HEK293 (cell line): ENCODE measurements around the gene ALDH18A1.

Source experiments
- CTCF ChIA-PET: fragments of 350-600 bp; formaldehyde crosslinking; extraction: SDS; loops from one replicate; lab custom pipeline; 2021; ENCODE audit warnings: antibody characterized with exemption; lab: Yijun Ruan, JAX
- POLR2A ChIA-PET: fragments of 300-600 bp; formaldehyde crosslinking; extraction: SDS; loops from one replicate; lab custom pipeline; 2020; ENCODE audit warnings: antibody characterized with exemption, inconsistent platforms; lab: Yijun Ruan, JAX
- H3K27ac ChIP-seq: fragments of 200-500 bp; sonication (Bioruptor generic); 2 replicates; pipeline ENCODE4 v1.5.1; 2014; ENCODE audit warnings: low read depth, low read length, control low read depth, inconsistent platforms; ENCODE audit errors: extremely low read depth
- H3K36me3 ChIP-seq, 2 experiments: fragments of 200-500 bp in 1 of 2; sonication (Bioruptor generic) in 1 of 2; 1 replicate in 1 of 2; 2 replicates in 1 of 2; pipeline ENCODE4 v1.5.1; 2014 to 2017; ENCODE audit warnings: inconsistent platforms in 2 of 2, low read length in 2 of 2; ENCODE audit not compliant: control insufficient read depth in 2 of 2, insufficient read depth in 1 of 2
- H3K4me1 ChIP-seq: fragments of 200-500 bp; sonication (Bioruptor generic); 2 replicates; pipeline ENCODE4 v1.5.1; 2014; ENCODE audit warnings: mild to moderate bottlenecking, low read length, inconsistent platforms; ENCODE audit not compliant: control insufficient read depth, insufficient read depth
- H3K4me3 ChIP-seq: 2 replicates; pipeline ENCODE4 v1.5.1; 2011; ENCODE audit warnings: low read depth, mild to moderate bottlenecking, control low read depth, low read length, moderate library complexity
- H3K9me3 ChIP-seq: fragments of 200-500 bp; sonication (Bioruptor generic); 2 replicates; pipeline ENCODE4 v1.5.1; 2014; ENCODE audit warnings: low read depth, low read length, inconsistent platforms; ENCODE audit not compliant: control insufficient read depth, insufficient read depth
- BCL11B ChIP-seq: fragments of 450-650 bp; formaldehyde crosslinking; IDR thresholded peaks from 2 replicates; pipeline ENCODE4 v1.5.1; 2016; ENCODE audit warnings: low read depth, missing biosample characterization, missing genetic modification characterization
- GLI4 ChIP-seq: fragments of 450-650 bp; formaldehyde crosslinking; IDR thresholded peaks from 2 replicates; pipeline ENCODE4 v1.5.1; 2016; ENCODE audit warnings: missing biosample characterization, missing genetic modification characterization
- HOXC10 ChIP-seq: sonication (generic); formaldehyde crosslinking; IDR thresholded peaks from 2 replicates; pipeline ENCODE4 v1.8.1; 2023; ENCODE audit warnings: mild to moderate bottlenecking, missing genetic modification reagents
- KLF10 ChIP-seq: fragments of 450-650 bp; IDR thresholded peaks from 2 replicates; pipeline ENCODE4 v1.5.1; 2018; ENCODE audit warnings: missing biosample characterization, mild to moderate bottlenecking, missing genetic modification characterization
- MEIS1 ChIP-seq: sonication (generic); formaldehyde crosslinking; IDR thresholded peaks from 2 replicates; pipeline ENCODE4 v1.8.1; 2022; ENCODE audit warnings: missing genetic modification reagents, mild to moderate bottlenecking, borderline replicate concordance
- PRDM1 ChIP-seq: fragments of 450-650 bp; formaldehyde crosslinking; IDR thresholded peaks from 2 replicates; pipeline ENCODE4; 2016; ENCODE audit warnings: missing biosample characterization, missing genetic modification characterization
- SCRT1 ChIP-seq: fragments of 450-650 bp; formaldehyde crosslinking; IDR thresholded peaks from 2 replicates; pipeline ENCODE4 v1.5.1; 2016; ENCODE audit warnings: missing biosample characterization, missing genetic modification characterization, borderline replicate concordance
- SP2 ChIP-seq: fragments of 450-650 bp; formaldehyde crosslinking; IDR thresholded peaks from 2 replicates; pipeline ENCODE4 v1.5.1; 2016; ENCODE audit warnings: missing biosample characterization, missing genetic modification characterization
- YY2 ChIP-seq: fragments of 450-650 bp; formaldehyde crosslinking; IDR thresholded peaks from 2 replicates; pipeline ENCODE4 v1.5.1; 2016; ENCODE audit warnings: missing biosample characterization, missing genetic modification characterization
- ZBTB8A ChIP-seq: fragments of 450-650 bp; formaldehyde crosslinking; IDR thresholded peaks from 2 replicates; pipeline ENCODE4 v1.5.1; 2016; ENCODE audit warnings: missing biosample characterization, missing genetic modification characterization
- ZFP69B ChIP-seq: fragments of 450-650 bp; formaldehyde crosslinking; IDR thresholded peaks from 2 replicates; pipeline ENCODE4 v1.5.1; 2016; ENCODE audit warnings: missing biosample characterization, missing genetic modification characterization
- ZNF121 ChIP-seq: fragments of 450-650 bp; formaldehyde crosslinking; IDR thresholded peaks from 2 replicates; pipeline ENCODE4 v1.5.1; 2016; ENCODE audit warnings: missing biosample characterization, missing genetic modification characterization
- ZNF138 ChIP-seq: fragments of 450-650 bp; formaldehyde crosslinking; IDR thresholded peaks from 2 replicates; pipeline ENCODE4 v1.5.1; 2016; ENCODE audit warnings: missing biosample characterization, missing genetic modification characterization, borderline replicate concordance
- ZNF16 ChIP-seq: fragments of 450-650 bp; formaldehyde crosslinking; IDR thresholded peaks from 2 replicates; pipeline ENCODE4 v1.5.1; 2016; ENCODE audit warnings: low read depth, missing biosample characterization, missing genetic modification characterization
- ZNF184 ChIP-seq: fragments of 450-650 bp; IDR thresholded peaks from 2 replicates; pipeline ENCODE4 v1.5.1; 2018; ENCODE audit warnings: missing biosample characterization, mild to moderate bottlenecking, missing genetic modification characterization
- ZNF350 ChIP-seq: fragments of 450-650 bp; formaldehyde crosslinking; IDR thresholded peaks from 2 replicates; pipeline ENCODE4 v1.5.0; 2017; ENCODE audit warnings: missing biosample characterization, mild to moderate bottlenecking, missing genetic modification characterization
- ZNF366 ChIP-seq: fragments of 450-650 bp; formaldehyde crosslinking; conservative IDR thresholded peaks from 2 replicates; pipeline ENCODE4 v1.5.1; 2016; ENCODE audit warnings: missing biosample characterization, missing genetic modification characterization
- ZNF391 ChIP-seq: fragments of 450-650 bp; formaldehyde crosslinking; IDR thresholded peaks from 2 replicates; pipeline ENCODE4 v1.5.1; 2016; ENCODE audit warnings: low read depth, missing biosample characterization, missing genetic modification characterization, borderline replicate concordance
- ZNF426 ChIP-seq: fragments of 450-650 bp; formaldehyde crosslinking; IDR thresholded peaks from 2 replicates; pipeline ENCODE4 v1.5.1; 2017; ENCODE audit warnings: missing biosample characterization, missing genetic modification characterization, mild to moderate bottlenecking, inconsistent platforms, moderate library complexity
- ZNF549 ChIP-seq: fragments of 450-650 bp; IDR thresholded peaks from 2 replicates; pipeline ENCODE4 v1.5.1; 2018; ENCODE audit warnings: missing biosample characterization, missing genetic modification characterization, mild to moderate bottlenecking, inconsistent platforms, moderate library complexity
- ZNF558 ChIP-seq: fragments of 450-650 bp; formaldehyde crosslinking; IDR thresholded peaks from 2 replicates; pipeline ENCODE4 v1.5.1; 2016; ENCODE audit warnings: missing biosample characterization, missing genetic modification characterization
- ZNF596 ChIP-seq: fragments of 450-650 bp; IDR thresholded peaks from 2 replicates; pipeline ENCODE4 v1.5.0; 2018; ENCODE audit warnings: missing biosample characterization, mild to moderate bottlenecking, missing genetic modification characterization, moderate library complexity
- ZNF658 ChIP-seq: fragments of 450-650 bp; formaldehyde crosslinking; IDR thresholded peaks from 2 replicates; pipeline ENCODE4; 2016; ENCODE audit warnings: missing biosample characterization, missing genetic modification characterization
- ZNF791 ChIP-seq: fragments of 450-650 bp; formaldehyde crosslinking; IDR thresholded peaks from 2 replicates; pipeline ENCODE4 v1.5.1; 2016; ENCODE audit warnings: missing biosample characterization, missing genetic modification characterization
- ZNF830 ChIP-seq: fragments of 450-650 bp; IDR thresholded peaks from 2 replicates; pipeline ENCODE4 v1.5.0; 2018; ENCODE audit warnings: missing biosample characterization, missing genetic modification characterization, low read depth, mild to moderate bottlenecking, moderate library complexity
- TF ChIP-seq, protein P1 (sequence below): fragments of 450-650 bp; formaldehyde crosslinking; IDR thresholded peaks from 2 replicates; pipeline ENCODE4 v1.5.1; 2016; ENCODE audit warnings: missing biosample characterization, missing genetic modification characterization
- TF ChIP-seq, protein P2 (sequence below): fragments of 450-650 bp; formaldehyde crosslinking; IDR thresholded peaks from 2 replicates; pipeline ENCODE4 v1.5.1; 2016; ENCODE audit warnings: missing biosample characterization, missing genetic modification characterization
- TF ChIP-seq, protein P3 (sequence below): fragments of 450-650 bp; formaldehyde crosslinking; IDR thresholded peaks from 2 replicates; pipeline ENCODE4 v1.5.1; 2016; ENCODE audit warnings: missing biosample characterization, missing genetic modification characterization
- TF ChIP-seq, protein P4 (sequence below): fragments of 450-650 bp; IDR thresholded peaks from 2 replicates; pipeline ENCODE4 v1.5.1; 2018; ENCODE audit warnings: missing biosample characterization, mild to moderate bottlenecking, missing genetic modification characterization

The ALDH18A1 gene

DNA sequence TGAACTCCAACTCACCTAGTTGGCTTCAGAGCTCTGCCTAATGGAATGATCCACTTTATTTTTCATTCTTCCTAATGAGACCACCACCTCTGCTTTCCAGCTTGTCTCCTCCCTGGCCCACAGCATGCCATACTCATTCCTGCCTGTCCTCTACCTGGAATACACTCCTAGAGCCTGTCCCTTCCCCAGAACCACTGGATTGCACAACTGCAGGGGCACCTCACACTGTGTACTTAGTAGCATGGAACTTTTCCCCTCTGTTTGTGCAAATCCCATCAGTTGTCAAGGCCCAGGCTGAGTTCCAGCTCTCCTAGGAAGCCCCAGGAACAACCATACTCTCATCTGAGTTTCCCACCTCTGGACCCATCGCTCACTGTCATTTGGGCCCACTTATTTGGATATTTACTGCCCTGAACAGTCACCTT, 15.6 kb downstream of the ALDH18A1 start:
- POLR2A ChIA-PET, result no interaction called here
- no peaks in the 10 kb centered on the region for H3K4me1 ChIP-seq
- peaks cover 56 to 89% of the 10 kb centered on the region in 2 experiments for H3K36me3 ChIP-seq
- H3K4me3 ChIP-seq, result no peak overlapping the region
- CTCF ChIA-PET, result interaction anchor here (1.5 kb wide), 1 partner anchor 201 kb away, joined by 5 read pairs; no protein-coding TSS in a partner anchor
- H3K27ac ChIP-seq, result no peak overlapping the region
- TF ChIP-seq ZNF138 (no peak), ZNF366 (no peak), BCL11B (tag by site-specific recombination) (no peak), ZNF426 (tag by site-specific recombination) (no peak), ZNF391 (no peak), MEIS1 (no peak), GLI4 (tag by site-specific recombination) (no peak), ZNF184 (tag by site-specific recombination) (no peak), SCRT1 (tag by site-specific recombination) (no peak), KLF10 (no peak), ZFP69B (tag by site-specific recombination) (no peak), ZNF558 (no peak), HOXC10 (CRISPR knock-in tag) (no peak)
- TF ChIP-seq, protein P1, sequence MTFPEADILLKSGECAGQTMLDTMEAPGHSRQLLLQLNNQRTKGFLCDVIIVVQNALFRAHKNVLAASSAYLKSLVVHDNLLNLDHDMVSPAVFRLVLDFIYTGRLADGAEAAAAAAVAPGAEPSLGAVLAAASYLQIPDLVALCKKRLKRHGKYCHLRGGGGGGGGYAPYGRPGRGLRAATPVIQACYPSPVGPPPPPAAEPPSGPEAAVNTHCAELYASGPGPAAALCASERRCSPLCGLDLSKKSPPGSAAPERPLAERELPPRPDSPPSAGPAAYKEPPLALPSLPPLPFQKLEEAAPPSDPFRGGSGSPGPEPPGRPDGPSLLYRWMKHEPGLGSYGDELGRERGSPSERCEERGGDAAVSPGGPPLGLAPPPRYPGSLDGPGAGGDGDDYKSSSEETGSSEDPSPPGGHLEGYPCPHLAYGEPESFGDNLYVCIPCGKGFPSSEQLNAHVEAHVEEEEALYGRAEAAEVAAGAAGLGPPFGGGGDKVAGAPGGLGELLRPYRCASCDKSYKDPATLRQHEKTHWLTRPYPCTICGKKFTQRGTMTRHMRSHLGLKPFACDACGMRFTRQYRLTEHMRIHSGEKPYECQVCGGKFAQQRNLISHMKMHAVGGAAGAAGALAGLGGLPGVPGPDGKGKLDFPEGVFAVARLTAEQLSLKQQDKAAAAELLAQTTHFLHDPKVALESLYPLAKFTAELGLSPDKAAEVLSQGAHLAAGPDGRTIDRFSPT, result no peak
- TF ChIP-seq, protein P2, sequence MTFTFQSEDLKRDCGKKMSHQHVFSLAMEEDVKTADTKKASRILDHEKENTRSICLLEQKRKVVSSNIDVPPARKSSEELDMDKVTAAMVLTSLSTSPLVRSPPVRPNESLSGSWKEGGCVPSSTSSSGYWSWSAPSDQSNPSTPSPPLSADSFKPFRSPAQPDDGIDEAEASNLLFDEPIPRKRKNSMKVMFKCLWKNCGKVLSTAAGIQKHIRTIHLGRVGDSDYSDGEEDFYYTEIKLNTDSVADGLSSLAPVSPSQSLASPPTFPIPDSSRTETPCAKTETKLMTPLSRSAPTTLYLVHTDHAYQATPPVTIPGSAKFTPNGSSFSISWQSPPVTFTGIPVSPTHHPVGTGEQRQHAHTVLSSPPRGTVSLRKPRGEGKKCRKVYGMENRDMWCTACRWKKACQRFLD (tag by site-specific recombination), result no peak
- TF ChIP-seq, all 188 proteins: peak for 0
- H3K9me3 ChIP-seq, result no peaks in the 10 kb centered on the region

DNA sequence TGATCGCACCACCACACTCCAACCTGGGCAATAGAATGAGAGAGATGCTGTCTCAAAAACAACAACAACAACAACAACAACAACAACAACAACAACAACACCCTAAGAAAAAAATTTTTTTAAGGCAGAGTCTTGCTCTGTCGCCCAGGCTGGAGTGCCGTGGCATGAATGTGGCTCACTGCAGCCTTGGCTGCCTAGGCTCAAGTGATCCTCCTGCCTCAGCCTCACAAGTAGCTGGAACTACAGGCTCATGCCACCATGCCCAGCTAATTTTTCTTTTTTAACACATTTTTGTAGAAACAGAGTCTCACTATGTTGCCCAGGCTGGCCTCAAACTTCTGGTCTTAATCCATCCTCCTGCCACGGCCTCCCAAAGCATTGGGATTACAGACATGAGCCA, 18.6 kb downstream of the ALDH18A1 start:
- H3K4me1 ChIP-seq, result no peaks in the 10 kb centered on the region
- ChIA-PET POLR2A (no interaction called here), CTCF (no interaction called here)
- peaks cover 71 to 93% of the 10 kb centered on the region in 2 experiments for H3K36me3 ChIP-seq
- no peak for TF ChIP-seq ZNF830
- no peak for TF ChIP-seq SP2 (tag by site-specific recombination)
- no peak for TF ChIP-seq YY2 (tag by site-specific recombination)
- no peak for TF ChIP-seq ZNF350 (tag by site-specific recombination)
- TF ChIP-seq ZNF791 (tag by site-specific recombination), result no peak
- TF ChIP-seq ZNF121 (tag by site-specific recombination), result peak; percentile 55; the same call in 1 of the 2 replicates
- TF ChIP-seq ZNF596 (tag by site-specific recombination), result no peak
- H3K27ac ChIP-seq, result no peak overlapping the region
- no peak overlapping the region for H3K4me3 ChIP-seq
- no peaks in the 10 kb centered on the region for H3K9me3 ChIP-seq

DNA sequence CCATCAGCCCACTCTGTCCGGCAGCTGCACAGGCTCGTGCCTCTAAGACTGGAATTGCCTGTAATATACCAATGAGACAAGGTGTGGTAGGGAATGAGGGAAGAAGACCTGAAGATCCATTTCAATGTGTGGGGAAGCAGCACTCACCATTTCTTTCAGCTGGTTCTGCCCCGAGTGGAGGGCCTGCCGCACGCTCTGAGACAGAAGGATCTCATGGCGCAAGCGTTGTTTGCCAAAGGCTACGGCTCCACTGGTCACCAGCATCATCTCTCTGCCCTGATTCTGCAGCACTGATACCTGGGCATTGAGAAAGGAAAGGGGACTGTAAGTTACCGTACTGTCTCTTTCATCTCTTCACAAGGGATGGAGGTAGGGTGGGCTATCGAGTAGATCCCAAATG, 19.4 kb downstream of the ALDH18A1 start:
- Histone ChIP-seq H3K9me3 (no peaks in the 10 kb centered on the region), H3K4me1 (no peaks in the 10 kb centered on the region), H3K36me3 (peaks cover 70 to 93% of the 10 kb centered on the region in 2 experiments), H3K4me3 (no peak overlapping the region), H3K27ac (no peak overlapping the region)
- CTCF ChIA-PET, result no interaction called here
- POLR2A ChIA-PET, result no interaction called here
- TF ChIP-seq, protein P3, sequence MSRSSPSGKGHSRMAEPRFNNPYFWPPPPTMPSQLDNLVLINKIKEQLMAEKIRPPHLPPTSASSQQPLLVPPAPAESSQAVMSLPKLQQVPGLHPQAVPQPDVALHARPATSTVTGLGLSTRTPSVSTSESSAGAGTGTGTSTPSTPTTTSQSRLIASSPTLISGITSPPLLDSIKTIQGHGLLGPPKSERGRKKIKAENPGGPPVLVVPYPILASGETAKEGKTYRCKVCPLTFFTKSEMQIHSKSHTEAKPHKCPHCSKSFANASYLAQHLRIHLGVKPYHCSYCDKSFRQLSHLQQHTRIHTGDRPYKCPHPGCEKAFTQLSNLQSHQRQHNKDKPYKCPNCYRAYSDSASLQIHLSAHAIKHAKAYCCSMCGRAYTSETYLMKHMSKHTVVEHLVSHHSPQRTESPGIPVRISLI (tag by site-specific recombination), result no peak
- TF ChIP-seq, protein P4, sequence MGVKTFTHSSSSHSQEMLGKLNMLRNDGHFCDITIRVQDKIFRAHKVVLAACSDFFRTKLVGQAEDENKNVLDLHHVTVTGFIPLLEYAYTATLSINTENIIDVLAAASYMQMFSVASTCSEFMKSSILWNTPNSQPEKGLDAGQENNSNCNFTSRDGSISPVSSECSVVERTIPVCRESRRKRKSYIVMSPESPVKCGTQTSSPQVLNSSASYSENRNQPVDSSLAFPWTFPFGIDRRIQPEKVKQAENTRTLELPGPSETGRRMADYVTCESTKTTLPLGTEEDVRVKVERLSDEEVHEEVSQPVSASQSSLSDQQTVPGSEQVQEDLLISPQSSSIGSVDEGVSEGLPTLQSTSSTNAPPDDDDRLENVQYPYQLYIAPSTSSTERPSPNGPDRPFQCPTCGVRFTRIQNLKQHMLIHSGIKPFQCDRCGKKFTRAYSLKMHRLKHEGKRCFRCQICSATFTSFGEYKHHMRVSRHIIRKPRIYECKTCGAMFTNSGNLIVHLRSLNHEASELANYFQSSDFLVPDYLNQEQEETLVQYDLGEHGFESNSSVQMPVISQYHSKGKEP (tag by site-specific recombination), result no peak
- TF ChIP-seq PRDM1 (tag by site-specific recombination) (no peak), ZNF16 (tag by site-specific recombination) (no peak), ZBTB8A (no peak), ZNF549 (no peak), ZNF658 (no peak)
